ENCODE measurements around the gene LOX.
"Not testable (repeated sequence)": the region's sequence is repeated elsewhere in the genome, so short reads cannot be mapped to it uniquely, and the experiment has no call there.

Gene LOX

DNA sequence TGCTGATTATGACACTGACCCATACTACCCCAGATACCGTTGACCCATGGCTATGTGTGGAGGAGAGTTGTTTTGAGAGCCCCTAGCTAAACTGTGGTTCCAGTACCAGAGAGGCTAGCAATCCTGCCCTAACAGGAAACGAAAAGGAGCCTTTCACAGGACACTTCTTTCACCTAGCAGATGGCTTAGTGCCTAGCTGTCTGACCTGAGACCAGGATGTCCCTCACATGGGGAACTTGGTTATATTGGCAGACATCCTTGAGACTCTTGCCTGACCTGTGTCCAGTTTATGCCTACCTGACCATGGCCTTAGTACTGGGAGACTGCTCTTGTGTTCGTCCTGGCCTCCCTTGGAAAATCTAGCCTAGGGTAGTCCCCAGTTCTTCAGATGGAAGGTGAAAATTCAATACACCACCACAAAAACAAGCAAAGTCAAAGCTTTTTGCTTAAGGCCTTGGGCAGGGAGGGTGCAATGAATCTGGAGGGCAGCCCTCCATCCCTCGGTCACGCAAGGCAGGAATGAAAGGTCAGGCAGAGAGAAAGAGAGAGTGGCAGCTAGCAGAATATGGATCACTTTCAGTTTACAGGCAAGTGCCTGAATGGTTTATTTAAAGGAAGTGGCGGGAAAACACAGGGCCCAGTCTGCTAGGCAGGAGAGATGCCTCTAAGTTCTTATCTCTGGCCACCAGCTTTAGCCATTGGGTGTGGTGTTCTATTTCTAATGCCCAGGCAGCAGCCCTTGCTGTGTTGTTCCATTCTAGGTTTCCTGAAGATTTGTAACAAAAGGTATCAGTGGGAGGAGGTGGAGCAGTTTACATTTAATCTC is 34.9 kb upstream of the LOX start:
- Histone ChIP-seq H3K27me3 (ENCODE audit: control insufficient read depth, insufficient read depth, low read length) (no peaks in the 10 kb centered on the region), H3K27ac (ENCODE audit: low read depth, low read length) (no peak overlapping the region), H3K36me3 (ENCODE audit: control insufficient read depth, insufficient read depth, low read length) (no peaks in the 10 kb centered on the region)

GRCh38 chr5:122112063-122112462 is 34.0 kb upstream of the LOX start:
- H3K36me3 ChIP-seq (ENCODE audit: control insufficient read depth, insufficient read depth, low read length) = no peaks in the 10 kb centered on the region
- no peak overlapping the region for H3K27ac ChIP-seq (ENCODE audit: low read depth, low read length)
- H3K4me1 ChIP-seq (ENCODE audit: control insufficient read depth, insufficient read depth, low read length) = no peaks in the 10 kb centered on the region
- H3K27me3 ChIP-seq (ENCODE audit: control insufficient read depth, insufficient read depth, low read length) = no peaks in the 10 kb centered on the region
- H3K4me3 ChIP-seq (ENCODE audit: low read length) = no peak overlapping the region
- no peak overlapping the region for H3K9ac ChIP-seq (ENCODE audit: low read length)

More for the DNA sequence above, 34.9 kb upstream of the LOX start:
- no peaks in the 10 kb centered on the region for H3K4me1 ChIP-seq (ENCODE audit: control insufficient read depth, insufficient read depth, low read length)
- H3K4me3 ChIP-seq (ENCODE audit: low read length) = no peak overlapping the region
- H3K9ac ChIP-seq (ENCODE audit: low read length) = no peak overlapping the region

GRCh38 chr5:122111460-122111859 is 33.4 kb upstream of the LOX start:
- H3K36me3 ChIP-seq (ENCODE audit: control insufficient read depth, insufficient read depth, low read length) = no peaks in the 10 kb centered on the region
- H3K27me3 ChIP-seq (ENCODE audit: control insufficient read depth, insufficient read depth, low read length) = no peaks in the 10 kb centered on the region
- H3K9ac ChIP-seq (ENCODE audit: low read length) = no peak overlapping the region
- H3K4me3 ChIP-seq (ENCODE audit: low read length) = no peak overlapping the region
- H3K27ac ChIP-seq (ENCODE audit: low read depth, low read length) = no peak overlapping the region
- H3K4me1 ChIP-seq (ENCODE audit: control insufficient read depth, insufficient read depth, low read length) = no peaks in the 10 kb centered on the region

GRCh38 chr5:122110987-122111386 is 32.9 kb upstream of the LOX start:
- Histone ChIP-seq H3K4me1 (ENCODE audit: control insufficient read depth, insufficient read depth, low read length) (no peaks in the 10 kb centered on the region), H3K36me3 (ENCODE audit: control insufficient read depth, insufficient read depth, low read length) (no peaks in the 10 kb centered on the region), H3K9ac (ENCODE audit: low read length) (no peak overlapping the region), H3K4me3 (ENCODE audit: low read length) (no peak overlapping the region), H3K27ac (ENCODE audit: low read depth, low read length) (no peak overlapping the region), H3K27me3 (ENCODE audit: control insufficient read depth, insufficient read depth, low read length) (no peaks in the 10 kb centered on the region)

GRCh38 chr5:122107016-122107415 is 29.0 kb upstream of the LOX start:
- H3K27me3 ChIP-seq (ENCODE audit: control insufficient read depth, insufficient read depth, low read length) = no peaks in the 10 kb centered on the region
- no peak overlapping the region for H3K27ac ChIP-seq (ENCODE audit: low read depth, low read length)
- H3K4me1 ChIP-seq (ENCODE audit: control insufficient read depth, insufficient read depth, low read length) = no peaks in the 10 kb centered on the region
- H3K9ac ChIP-seq (ENCODE audit: low read length) = no peak overlapping the region
- H3K36me3 ChIP-seq (ENCODE audit: control insufficient read depth, insufficient read depth, low read length) = no peaks in the 10 kb centered on the region
- H3K4me3 ChIP-seq (ENCODE audit: low read length) = no peak overlapping the region

- H3K9ac ChIP-seq (ENCODE audit: low read length) = no peak overlapping the region
- H3K27ac ChIP-seq (ENCODE audit: low read depth, low read length) = no peak overlapping the region
- H3K4me1 ChIP-seq (ENCODE audit: control insufficient read depth, insufficient read depth, low read length) = no peaks in the 10 kb centered on the region
- H3K4me3 ChIP-seq (ENCODE audit: low read length) = no peak overlapping the region
- H3K36me3 ChIP-seq (ENCODE audit: control insufficient read depth, insufficient read depth, low read length) = no peaks in the 10 kb centered on the region
- H3K27me3 ChIP-seq (ENCODE audit: control insufficient read depth, insufficient read depth, low read length) = no peaks in the 10 kb centered on the region
Observed at GRCh38 chr5:122105909-122106308, 27.9 kb upstream of the LOX start.

DNA sequence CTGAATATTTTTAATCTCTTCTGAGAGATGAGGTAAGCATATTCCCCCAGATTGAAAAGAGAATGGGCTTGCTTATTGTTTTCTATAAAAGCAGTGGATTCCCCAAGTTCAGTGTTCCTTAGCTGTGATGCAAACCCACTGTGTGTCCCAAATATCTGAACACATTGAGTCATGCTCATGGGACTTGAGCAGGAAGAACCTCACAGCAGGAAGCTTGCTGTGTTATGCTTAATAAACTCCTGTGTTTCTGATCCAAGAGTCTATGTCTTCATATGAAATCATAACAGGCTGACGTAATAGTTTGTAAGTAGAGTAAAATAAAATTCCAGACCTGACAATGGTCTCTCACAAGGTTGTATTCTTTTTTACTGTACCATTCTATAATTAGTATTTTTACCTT is 24.8 kb upstream of the LOX start:
- Histone ChIP-seq H3K27ac (ENCODE audit: low read depth, low read length) (no peak overlapping the region), H3K27me3 (ENCODE audit: control insufficient read depth, insufficient read depth, low read length) (no peaks in the 10 kb centered on the region), H3K36me3 (ENCODE audit: control insufficient read depth, insufficient read depth, low read length) (no peaks in the 10 kb centered on the region), H3K4me1 (ENCODE audit: control insufficient read depth, insufficient read depth, low read length) (no peaks in the 10 kb centered on the region), H3K9ac (ENCODE audit: low read length) (no peak overlapping the region), H3K4me3 (ENCODE audit: low read length) (no peak overlapping the region)

DNA sequence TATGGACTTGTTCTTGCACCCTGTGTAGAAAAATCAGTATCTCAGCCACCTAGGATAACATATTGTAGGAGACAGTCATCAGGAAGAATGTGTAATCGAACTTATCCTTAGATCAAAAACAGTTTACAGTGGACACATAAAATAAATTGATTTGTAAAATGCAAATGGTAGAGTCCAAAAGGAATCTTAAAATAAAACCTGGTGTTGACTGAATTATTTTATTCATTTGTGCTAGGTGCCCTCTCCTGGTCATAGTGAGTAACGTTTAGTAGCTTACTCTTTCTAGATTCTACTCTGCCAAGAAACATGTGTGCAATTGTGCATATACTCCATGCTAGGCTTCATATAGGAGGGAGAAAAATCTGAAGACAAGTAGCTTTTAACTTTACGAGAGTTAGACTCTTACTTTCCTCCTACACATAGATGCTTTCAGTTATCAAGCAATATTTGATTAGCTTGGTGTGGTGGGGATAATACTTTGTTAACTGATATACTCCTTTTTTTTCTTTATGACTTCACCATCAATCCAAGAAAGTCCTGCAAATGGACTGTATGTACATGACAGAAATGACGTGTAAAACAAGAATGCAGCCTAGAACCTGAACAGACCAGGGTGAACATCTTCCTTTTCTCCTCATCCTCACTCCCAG is 23.7 kb upstream of the LOX start:
- no peak overlapping the region for H3K4me3 ChIP-seq (ENCODE audit: low read length)
- no peaks in the 10 kb centered on the region for H3K27me3 ChIP-seq (ENCODE audit: control insufficient read depth, insufficient read depth, low read length)
- no peaks in the 10 kb centered on the region for H3K4me1 ChIP-seq (ENCODE audit: control insufficient read depth, insufficient read depth, low read length)
- H3K27ac ChIP-seq (ENCODE audit: low read depth, low read length) = no peak overlapping the region
- H3K36me3 ChIP-seq (ENCODE audit: control insufficient read depth, insufficient read depth, low read length) = no peaks in the 10 kb centered on the region
- H3K9ac ChIP-seq (ENCODE audit: low read length) = no peak overlapping the region

GRCh38 chr5:122099060-122099790 is 21.2 kb upstream of the LOX start:
- H3K27me3 ChIP-seq (ENCODE audit: control insufficient read depth, insufficient read depth, low read length) = no peaks in the 10 kb centered on the region
- H3K9ac ChIP-seq (ENCODE audit: low read length) = no peak overlapping the region
- H3K27ac ChIP-seq (ENCODE audit: low read depth, low read length) = no peak overlapping the region
- H3K36me3 ChIP-seq (ENCODE audit: control insufficient read depth, insufficient read depth, low read length) = no peaks in the 10 kb centered on the region
- no peaks in the 10 kb centered on the region for H3K4me1 ChIP-seq (ENCODE audit: control insufficient read depth, insufficient read depth, low read length)
- H3K4me3 ChIP-seq (ENCODE audit: low read length) = no peak overlapping the region

- H3K27me3 ChIP-seq (ENCODE audit: control insufficient read depth, insufficient read depth, low read length) = no peaks in the 10 kb centered on the region
- no peak overlapping the region for H3K27ac ChIP-seq (ENCODE audit: low read depth, low read length)
- no peak overlapping the region for H3K9ac ChIP-seq (ENCODE audit: low read length)
- H3K4me1 ChIP-seq (ENCODE audit: control insufficient read depth, insufficient read depth, low read length) = no peaks in the 10 kb centered on the region
- H3K4me3 ChIP-seq (ENCODE audit: low read length) = no peak overlapping the region
- H3K36me3 ChIP-seq (ENCODE audit: control insufficient read depth, insufficient read depth, low read length) = no peaks in the 10 kb centered on the region
Observed at GRCh38 chr5:122097391-122097790, 19.3 kb upstream of the LOX start.

GRCh38 chr5:122095158-122095557 is 17.1 kb upstream of the LOX start:
- Histone ChIP-seq H3K27ac (ENCODE audit: low read depth, low read length) (no peak overlapping the region), H3K4me3 (ENCODE audit: low read length) (no peak overlapping the region), H3K4me1 (ENCODE audit: control insufficient read depth, insufficient read depth, low read length) (no peaks in the 10 kb centered on the region)

GRCh38 chr5:122094251-122094650 is 16.2 kb upstream of the LOX start:
- not testable (repeated sequence) for H3K27me3 ChIP-seq (ENCODE audit: control insufficient read depth, insufficient read depth, low read length); H3K4me3 ChIP-seq (ENCODE audit: low read length); H3K36me3 ChIP-seq (ENCODE audit: control insufficient read depth, insufficient read depth, low read length); H3K9ac ChIP-seq (ENCODE audit: low read length); H3K27ac ChIP-seq (ENCODE audit: low read depth, low read length); H3K4me1 ChIP-seq (ENCODE audit: control insufficient read depth, insufficient read depth, low read length)

More at GRCh38 chr5:122095158-122095557, 17.1 kb upstream of the LOX start:
- Histone ChIP-seq H3K36me3 (ENCODE audit: control insufficient read depth, insufficient read depth, low read length) (no peaks in the 10 kb centered on the region), H3K9ac (ENCODE audit: low read length) (no peak overlapping the region), H3K27me3 (ENCODE audit: control insufficient read depth, insufficient read depth, low read length) (no peaks in the 10 kb centered on the region)
